IMR-90 (cell line): Measurements from ENCODE around the gene CLTCL1. TPM values are rescaled to one million over a fixed set of nuclear protein-coding genes. Genes with fewer than 3 reads are reported as not detected.

Source experiments
- ATAC-seq: fragments of 200-7000 bp; cut with Tn5 transposase; 2 replicates; pipeline ENCODE4 v1.9.1; 2020; ENCODE audit warnings: low read depth, mild to moderate bottlenecking, moderate library complexity
- BruUV-seq: library from RNA; stranded (reverse); fragments of 400-500 nt; replicated peaks from 2 replicates; lab custom pipeline; 2021; lab: Mats Ljungman, UMichigan
- CTCF ChIA-PET: fragments of 300-600 bp; formaldehyde crosslinking; extraction: SDS; loops from one replicate; lab custom pipeline; 2021; ENCODE audit warnings: antibody characterized with exemption; lab: Yijun Ruan, JAX
- POLR2A ChIA-PET: fragments of 300-600 bp; sonication (Branson Sonifier 250); formaldehyde crosslinking; loops from one replicate; lab custom pipeline; 2022; ENCODE audit warnings: antibody characterized with exemption; ENCODE audit not compliant: unreplicated experiment; lab: Charles Lee
- DNase-seq: peaks from one replicate; pipeline ENCODE4 v3.0.0; 2013
- H2AFZ ChIP-seq: replicated peaks from 2 replicates; pipeline ENCODE3; 2013; ENCODE audit warnings: low read length, mild to moderate bottlenecking; ENCODE audit not compliant: poor library complexity
- H2AK5ac ChIP-seq: 2 replicates; pipeline ENCODE4 v1.6.1; 2013; ENCODE audit warnings: low read depth, low read length, inconsistent platforms
- H2AK9ac ChIP-seq: replicated peaks from 2 replicates; pipeline ENCODE3; 2013; ENCODE audit warnings: mild to moderate bottlenecking, low read depth, low read length, moderate library complexity; ENCODE audit not compliant: poor library complexity
- H2BK120ac ChIP-seq: 2 replicates; pipeline ENCODE4 v1.6.1; 2013; ENCODE audit warnings: low read depth, low read length, inconsistent platforms
- H2BK15ac ChIP-seq: 3 replicates; pipeline ENCODE4 v1.6.1; 2013; ENCODE audit warnings: low read depth, low read length, inconsistent platforms
- H2BK20ac ChIP-seq: 2 replicates; pipeline ENCODE4 v1.6.1; 2013; ENCODE audit warnings: low read depth, mild to moderate bottlenecking, inconsistent platforms, low read length, moderate library complexity
- H2BK5ac ChIP-seq: 2 replicates; pipeline ENCODE4 v1.6.1; 2013; ENCODE audit warnings: mild to moderate bottlenecking, low read depth, low read length, inconsistent platforms; ENCODE audit not compliant: poor library complexity, severe bottlenecking
- H3K14ac ChIP-seq: replicated peaks from 2 replicates; pipeline ENCODE4 v1.6.1; 2013; ENCODE audit warnings: low read depth, low read length, inconsistent platforms
- H3K18ac ChIP-seq: 2 replicates; pipeline ENCODE4 v1.6.1; 2013; ENCODE audit warnings: low read depth, low read length, control low read depth
- H3K23ac ChIP-seq: 2 replicates; pipeline ENCODE4 v1.6.1; 2013; ENCODE audit warnings: low read depth, low read length, inconsistent platforms
- H3K27ac ChIP-seq: 2 replicates; pipeline ENCODE4 v1.5.1; 2013; ENCODE audit warnings: mild to moderate bottlenecking, control low read depth, low read length; ENCODE audit not compliant: insufficient read depth
- H3K27me3 ChIP-seq: 2 replicates; pipeline ENCODE4 v1.6.1; 2013; ENCODE audit warnings: low read length; ENCODE audit not compliant: control insufficient read depth, insufficient read depth
- H3K36me3 ChIP-seq: 2 replicates; pipeline ENCODE4 v1.6.1; 2013; ENCODE audit warnings: low read length, mixed read lengths; ENCODE audit not compliant: control insufficient read depth, insufficient read depth
- H3K4ac ChIP-seq: 2 replicates; pipeline ENCODE4 v1.6.1; 2013; ENCODE audit warnings: low read depth, low read length, inconsistent platforms
- H3K4me1 ChIP-seq: 2 replicates; pipeline ENCODE4 v1.6.1; 2013; ENCODE audit warnings: low read length, mixed read lengths; ENCODE audit not compliant: control insufficient read depth, insufficient read depth
- H3K4me2 ChIP-seq: 2 replicates; pipeline ENCODE4 v1.6.1; 2013; ENCODE audit warnings: low read depth, mild to moderate bottlenecking, control low read depth, low read length, moderate library complexity
- H3K4me3 ChIP-seq: 2 replicates; pipeline ENCODE4 v1.5.1; 2013; ENCODE audit warnings: low read depth, mild to moderate bottlenecking, control low read depth, low read length, moderate library complexity; ENCODE audit not compliant: insufficient read depth
- H3K56ac ChIP-seq: 2 replicates; pipeline ENCODE4 v1.6.1; 2013; ENCODE audit warnings: low read length, inconsistent platforms; ENCODE audit not compliant: insufficient read depth; ENCODE audit errors: extremely low read depth
- H3K79me1 ChIP-seq, 2 experiments: 2 replicates each; pipeline ENCODE4 v1.6.1; 2013; ENCODE audit warnings: low read length in 2 of 2, inconsistent platforms in 1 of 2, low read depth in 1 of 2
- H3K9ac ChIP-seq: 2 replicates; pipeline ENCODE4 v1.6.1; 2013; ENCODE audit warnings: low read depth, low read length, control low read depth
- H3K9me1 ChIP-seq: 2 replicates; pipeline ENCODE4 v1.6.1; 2013; ENCODE audit warnings: low read length, inconsistent platforms; ENCODE audit not compliant: insufficient read depth
- H3K9me3 ChIP-seq: 2 replicates; pipeline ENCODE4 v1.6.1; 2013; ENCODE audit warnings: low read length; ENCODE audit not compliant: control insufficient read depth, insufficient read depth
- H4K20me1 ChIP-seq: 2 replicates; pipeline ENCODE4 v1.6.1; 2013; ENCODE audit warnings: low read length, inconsistent platforms; ENCODE audit not compliant: insufficient read depth
- H4K5ac ChIP-seq: 2 replicates; pipeline ENCODE4 v1.6.1; 2013; ENCODE audit warnings: mild to moderate bottlenecking, low read depth, low read length, control low read depth
- H4K8ac ChIP-seq, 2 experiments: 2 replicates each; pipeline ENCODE4 v1.6.1; 2013; ENCODE audit warnings: low read depth in 2 of 2, low read length in 2 of 2, control low read depth in 1 of 2, inconsistent platforms in 1 of 2
- H4K91ac ChIP-seq: 2 replicates; pipeline ENCODE4 v1.6.1; 2013; ENCODE audit warnings: low read depth, low read length, inconsistent platforms; ENCODE audit not compliant: insufficient read depth
- BHLHE40 ChIP-seq: fragments of 150-350 bp; IDR thresholded peaks from 2 replicates; pipeline ENCODE4 v1.6.1; 2016; ENCODE audit warnings: mild to moderate bottlenecking, low read depth, low read length
- CEBPB ChIP-seq: IDR thresholded peaks from 2 replicates; pipeline ENCODE4 v1.6.1; 2012; ENCODE audit warnings: low read depth, low read length, improper control_type of control experiment
- CHD1 ChIP-seq: IDR thresholded peaks from 2 replicates; pipeline ENCODE4 v1.6.1; 2012; ENCODE audit warnings: low read depth, low read length, improper control_type of control experiment
- FOS ChIP-seq: fragments of 150-350 bp; IDR thresholded peaks from 2 replicates; pipeline ENCODE4 v1.6.1; 2016; ENCODE audit warnings: low read depth, low read length
- MAFK ChIP-seq: IDR thresholded peaks from 2 replicates; pipeline ENCODE4 v1.6.1; 2012; ENCODE audit warnings: low read depth, low read length, improper control_type of control experiment
- MAZ ChIP-seq: IDR thresholded peaks from 2 replicates; pipeline ENCODE4 v1.6.1; 2012; ENCODE audit warnings: low read depth, mild to moderate bottlenecking, low read length, improper control_type of control experiment, moderate library complexity, borderline replicate concordance
- MXI1 ChIP-seq: IDR thresholded peaks from 2 replicates; pipeline ENCODE4 v1.6.1; 2012; ENCODE audit warnings: low read depth, mild to moderate bottlenecking, low read length, moderate library complexity, borderline replicate concordance
- NFE2L2 ChIP-seq: fragments of 150-350 bp; IDR thresholded peaks from 2 replicates; pipeline ENCODE4 v1.6.1; 2016; ENCODE audit warnings: low read depth, mild to moderate bottlenecking, low read length
- POLR2A ChIP-seq: IDR thresholded peaks from 2 replicates; pipeline ENCODE4 v1.6.1; 2012; ENCODE audit warnings: mild to moderate bottlenecking, low read depth, low read length
- RAD21 ChIP-seq: IDR thresholded peaks from 2 replicates; pipeline ENCODE4 v1.6.1; 2012; ENCODE audit warnings: low read length, improper control_type of control experiment
- RCOR1 ChIP-seq: IDR thresholded peaks from 2 replicates; pipeline ENCODE4 v1.6.1; 2012; ENCODE audit warnings: mild to moderate bottlenecking, low read length, improper control_type of control experiment; ENCODE audit not compliant: insufficient replicate concordance
- RFX5 ChIP-seq: IDR thresholded peaks from 2 replicates; pipeline ENCODE4 v1.8.0; 2012; ENCODE audit warnings: low read depth, mild to moderate bottlenecking, low read length, moderate library complexity
- SMC3 ChIP-seq: fragments of 150-350 bp; IDR thresholded peaks from 2 replicates; pipeline ENCODE4 v1.6.1; 2016; ENCODE audit warnings: low read depth, mild to moderate bottlenecking, antibody characterized with exemption, low read length, moderate library complexity
- WGBS, 2 experiments: methylation state at CpG; one replicate each; pipeline versions ENCODE4 v1.1.5 to v1.1.7; 2013; ENCODE audit warnings: missing lambda C conversion rate in 2 of 2; ENCODE audit not compliant: insufficient read length in 1 of 2; ENCODE audit errors: extremely low coverage in 2 of 2; 5-methylcytosine and 5-hydroxymethylcytosine counted together
- dilution Hi-C: fragments of 300-500 bp; cut with HindIII; formaldehyde crosslinking; loops from one replicate; pipeline ENCODE4 v1.14.3; 2018; ENCODE audit warnings: low sequenced_read_pairs; ENCODE audit not compliant: unreplicated experiment
- in situ Hi-C: fragments of 300-500 bp; cut with MboI; formaldehyde crosslinking; loops from 3 replicates; pipeline ENCODE4 v1.14.3; 2019; ENCODE audit warnings: low sequenced_read_pairs, inconsistent platforms, mixed read lengths
- intact Hi-C: fragments of 100-400 bp; cut with micrococcal nuclease; formaldehyde crosslinking; loops from 2 replicates; pipeline ENCODE4 v1.10.0; 2022
- polyA plus RNA-seq, 3 experiments: library from polyadenylated mRNA; depleted of rRNA; stranded (reverse); fragments of >200 nt; gene quantifications; 2 replicates each; pipeline ENCODE4 v1.2.3, GENCODE V29; 2012; ENCODE audit warnings: low replicate concordance in 1 of 3
- total RNA-seq: library from RNA; depleted of rRNA; stranded (reverse); fragments of >200 nt; gene quantifications from 2 replicates; pipeline ENCODE4 v1.2.3, GENCODE V29; 2012
- TF ChIP-seq, protein P1 (sequence below): fragments of 150-350 bp; IDR thresholded peaks from 2 replicates; pipeline ENCODE4 v1.6.1; 2016; ENCODE audit warnings: low read depth, mild to moderate bottlenecking, low read length, moderate library complexity, borderline replicate concordance
- TF ChIP-seq, protein P2 (sequence below): fragments of 150-350 bp; IDR thresholded peaks from 2 replicates; pipeline ENCODE4 v1.6.1; 2017; ENCODE audit warnings: mild to moderate bottlenecking, antibody characterized with exemption, low read length, low read depth
- TF ChIP-seq, protein P3 (sequence below): conservative IDR thresholded peaks from 2 replicates; pipeline ENCODE4 v1.5.1; 2012; ENCODE audit warnings: mild to moderate bottlenecking, low read depth, low read length, improper control_type of control experiment

CLTCL1 gene
- total and polyA plus RNA-seq, 2 of the 4 experiments (the other 2 are of a cell fraction) = 6.2 to 8.1 TPM

DNA sequence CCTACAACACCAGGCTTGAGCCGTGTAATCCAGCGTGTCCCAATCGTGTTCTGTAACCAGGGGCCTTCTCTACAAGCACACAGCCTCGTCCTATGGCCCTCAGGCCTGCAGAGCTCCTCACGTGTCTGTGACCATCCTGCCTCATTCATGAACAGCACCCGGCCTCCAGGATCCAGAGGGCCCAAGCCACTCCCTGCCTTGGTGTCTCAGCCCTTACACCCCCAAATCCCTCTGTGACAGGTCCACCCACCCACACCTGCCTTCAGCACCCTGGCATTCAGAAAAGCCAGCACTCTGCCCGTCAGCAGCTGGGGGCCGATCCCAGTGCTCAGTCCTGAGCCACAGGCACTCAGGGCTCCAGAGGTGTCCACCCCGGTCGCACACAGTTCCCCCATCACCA, 154.6 kb downstream of the CLTCL1 start:
- no peak overlapping the region for H2BK120ac ChIP-seq
- BruUV-seq = no TSS peak
- WGBS, 2 experiments = 100% methylated on average over 9 of the region's 10 CpGs; no CpG with 5 or more reads in 1 of the 2 experiments
- H2AFZ ChIP-seq = no peak overlapping the region
- no peak overlapping the region for H2AK5ac ChIP-seq
- H4K91ac ChIP-seq = no peak overlapping the region
- H4K8ac ChIP-seq = no peak overlapping the region
- H2AK9ac ChIP-seq = no peak overlapping the region
- H3K27me3 ChIP-seq = no peaks in the 10 kb centered on the region
- H3K14ac ChIP-seq = no peak overlapping the region
- H3K4me2 ChIP-seq = no peak overlapping the region
- ChIA-PET CTCF (no interaction called here), POLR2A (no interaction called here)
- peaks cover 0 to 4% of the 10 kb centered on the region in 2 experiments; a peak in 2 of 4 replicates for H3K79me1 ChIP-seq
- DNase-seq = no peak
- TF ChIP-seq NFE2L2 (no peak), CEBPB (no peak), RCOR1 (no peak), MAZ (no peak), MAFK (no peak), CHD1 (no peak), SMC3 (no peak), RAD21 (no peak), RFX5 (no peak), FOS (no peak), POLR2A (no peak), BHLHE40 (no peak), MXI1 (no peak)
- TF ChIP-seq, protein P1, sequence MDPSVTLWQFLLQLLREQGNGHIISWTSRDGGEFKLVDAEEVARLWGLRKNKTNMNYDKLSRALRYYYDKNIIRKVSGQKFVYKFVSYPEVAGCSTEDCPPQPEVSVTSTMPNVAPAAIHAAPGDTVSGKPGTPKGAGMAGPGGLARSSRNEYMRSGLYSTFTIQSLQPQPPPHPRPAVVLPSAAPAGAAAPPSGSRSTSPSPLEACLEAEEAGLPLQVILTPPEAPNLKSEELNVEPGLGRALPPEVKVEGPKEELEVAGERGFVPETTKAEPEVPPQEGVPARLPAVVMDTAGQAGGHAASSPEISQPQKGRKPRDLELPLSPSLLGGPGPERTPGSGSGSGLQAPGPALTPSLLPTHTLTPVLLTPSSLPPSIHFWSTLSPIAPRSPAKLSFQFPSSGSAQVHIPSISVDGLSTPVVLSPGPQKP = no peak
- TF ChIP-seq, protein P2, sequence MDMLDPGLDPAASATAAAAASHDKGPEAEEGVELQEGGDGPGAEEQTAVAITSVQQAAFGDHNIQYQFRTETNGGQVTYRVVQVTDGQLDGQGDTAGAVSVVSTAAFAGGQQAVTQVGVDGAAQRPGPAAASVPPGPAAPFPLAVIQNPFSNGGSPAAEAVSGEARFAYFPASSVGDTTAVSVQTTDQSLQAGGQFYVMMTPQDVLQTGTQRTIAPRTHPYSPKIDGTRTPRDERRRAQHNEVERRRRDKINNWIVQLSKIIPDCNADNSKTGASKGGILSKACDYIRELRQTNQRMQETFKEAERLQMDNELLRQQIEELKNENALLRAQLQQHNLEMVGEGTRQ = no peak
- TF ChIP-seq, protein P3, sequence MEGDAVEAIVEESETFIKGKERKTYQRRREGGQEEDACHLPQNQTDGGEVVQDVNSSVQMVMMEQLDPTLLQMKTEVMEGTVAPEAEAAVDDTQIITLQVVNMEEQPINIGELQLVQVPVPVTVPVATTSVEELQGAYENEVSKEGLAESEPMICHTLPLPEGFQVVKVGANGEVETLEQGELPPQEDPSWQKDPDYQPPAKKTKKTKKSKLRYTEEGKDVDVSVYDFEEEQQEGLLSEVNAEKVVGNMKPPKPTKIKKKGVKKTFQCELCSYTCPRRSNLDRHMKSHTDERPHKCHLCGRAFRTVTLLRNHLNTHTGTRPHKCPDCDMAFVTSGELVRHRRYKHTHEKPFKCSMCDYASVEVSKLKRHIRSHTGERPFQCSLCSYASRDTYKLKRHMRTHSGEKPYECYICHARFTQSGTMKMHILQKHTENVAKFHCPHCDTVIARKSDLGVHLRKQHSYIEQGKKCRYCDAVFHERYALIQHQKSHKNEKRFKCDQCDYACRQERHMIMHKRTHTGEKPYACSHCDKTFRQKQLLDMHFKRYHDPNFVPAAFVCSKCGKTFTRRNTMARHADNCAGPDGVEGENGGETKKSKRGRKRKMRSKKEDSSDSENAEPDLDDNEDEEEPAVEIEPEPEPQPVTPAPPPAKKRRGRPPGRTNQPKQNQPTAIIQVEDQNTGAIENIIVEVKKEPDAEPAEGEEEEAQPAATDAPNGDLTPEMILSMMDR = no peak
- H2BK15ac ChIP-seq = no peak overlapping the region
- H3K23ac ChIP-seq = no peak overlapping the region
- no peak for ATAC-seq
- H3K56ac ChIP-seq = no peak overlapping the region
- no peaks in the 10 kb centered on the region for H3K4me1 ChIP-seq
- dilution Hi-C loops (no loop called here), in situ Hi-C loops (no loop called here), intact Hi-C loops (no loop called here)
- H3K9me1 ChIP-seq = no peaks in the 10 kb centered on the region
- peaks cover 82% of the 10 kb centered on the region for H3K36me3 ChIP-seq
- H4K20me1 ChIP-seq = no peaks in the 10 kb centered on the region; the same call in 1 of the 2 replicates
- H4K5ac ChIP-seq = no peak overlapping the region
- no peak overlapping the region for H2BK5ac ChIP-seq
- no peak overlapping the region for H3K4ac ChIP-seq
- H3K9me3 ChIP-seq = no peaks in the 10 kb centered on the region
- H3K27ac ChIP-seq = no peak overlapping the region
- H2BK20ac ChIP-seq = no peak overlapping the region
- no peak overlapping the region for H3K18ac ChIP-seq
- H3K9ac ChIP-seq = no peak overlapping the region
- H3K4me3 ChIP-seq = no peak overlapping the region
